HTERT RPE-1 (cell line): ENCODE data around the gene CPO.
"Not testable (repeated sequence)": the region's sequence is repeated elsewhere in the genome, so short reads cannot be mapped to it uniquely, and the experiment has no call there.

Experiments
- in situ Hi-C: fragments of 300-500 bp; cut with MboI; formaldehyde crosslinking; loops from 4 replicates; pipeline ENCODE4 v1.14.3; 2020; ENCODE audit warnings: low sequenced_read_pairs

CPO gene

GRCh38 chr2:206939340-206939739, at the start of gene CPO:
Gene CPO, plus strand, starts transcription at chr2:206939518. Its CDS starts 82 bp downstream, at chr2:206939600.
- in situ Hi-C loops = no loop called here

DNA sequence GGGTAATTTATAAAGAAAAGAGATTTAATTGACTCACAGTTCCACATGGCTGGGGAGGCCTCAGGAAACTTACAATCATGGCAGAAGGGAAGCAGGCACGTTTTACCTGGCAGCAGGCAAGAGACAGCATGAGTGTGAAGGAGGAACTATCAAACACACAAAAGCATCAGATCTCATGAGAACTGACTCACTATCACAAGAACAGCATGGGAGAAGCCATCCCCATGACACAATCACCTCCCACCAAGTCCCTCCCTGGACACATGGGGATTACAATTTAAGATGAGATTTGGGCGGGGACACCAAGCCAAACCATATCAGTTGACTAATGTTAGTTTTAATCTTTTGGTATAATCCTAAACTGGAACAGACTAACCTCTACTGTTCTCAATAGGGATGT, 49.1 kb upstream of the CPO start:
- in situ Hi-C loops = no loop called here

DNA sequence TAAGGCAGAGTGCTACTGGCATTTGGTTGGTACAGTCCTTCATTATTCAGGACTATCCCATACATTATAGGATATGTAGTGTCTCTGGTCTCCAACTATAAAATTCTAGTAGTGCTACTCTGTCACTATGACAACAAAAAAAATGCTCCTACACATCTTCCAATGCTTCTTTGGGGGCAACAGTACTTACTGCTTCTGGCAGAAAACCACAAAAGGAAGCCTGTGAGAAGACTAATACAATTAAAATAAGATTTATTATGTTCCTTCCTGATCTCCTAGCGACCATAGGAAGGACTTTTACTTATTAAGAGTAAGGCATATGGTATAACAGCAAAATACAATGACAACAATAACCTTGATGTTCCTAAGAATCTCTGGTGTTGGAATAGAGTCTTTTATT, 48.4 kb upstream of the CPO start:
- in situ Hi-C loops = no loop called here

- in situ Hi-C loops = no loop called here
These were observed 24.2 kb upstream of the CPO start for GRCh38 chr2:206915121-206915520.

DNA sequence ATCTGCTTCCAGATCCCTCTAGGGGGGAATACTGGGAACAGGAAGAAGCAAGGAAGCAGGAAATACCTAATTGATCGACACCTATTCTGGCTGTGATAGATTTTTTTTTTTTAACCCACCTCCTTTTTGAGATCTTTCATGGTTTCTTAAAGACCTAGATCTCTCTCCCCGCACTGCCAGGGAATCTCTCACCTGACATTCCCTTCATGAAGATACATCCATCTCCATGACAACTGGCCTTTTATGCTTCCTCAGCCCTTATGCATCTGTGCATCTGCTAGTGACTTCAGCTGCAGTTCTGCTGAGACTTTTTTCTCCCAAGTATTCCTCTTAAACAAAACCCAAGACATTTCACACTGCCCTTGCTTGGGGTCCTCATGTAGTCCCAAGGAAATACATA, 21.1 kb upstream of the CPO start:
- in situ Hi-C loops = no loop called here

DNA sequence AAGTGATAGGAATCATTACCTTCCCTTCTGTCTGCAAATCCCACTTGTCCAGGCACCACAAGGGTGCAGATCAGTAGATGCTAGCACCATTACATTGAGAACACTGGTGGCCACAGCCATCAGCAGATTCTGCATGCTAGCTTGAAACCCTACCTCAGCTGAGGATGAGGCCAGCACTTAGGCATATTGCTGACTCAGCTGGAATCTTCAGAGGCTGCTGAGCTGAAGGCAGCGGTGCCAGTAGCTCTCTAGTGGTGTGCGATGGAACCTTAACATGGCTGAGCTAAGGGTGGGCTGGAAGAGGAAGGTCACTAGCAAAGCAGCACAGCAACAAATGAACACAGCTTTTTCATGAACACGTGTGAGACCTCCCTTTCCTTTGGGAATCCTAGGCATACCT, 19.0 kb upstream of the CPO start:
- in situ Hi-C loops = no loop called here

- in situ Hi-C loops = no loop called here
These were observed 18.4 kb upstream of the CPO start for GRCh38 chr2:206920951-206921350.

- in situ Hi-C loops = no loop called here
These were observed 17.8 kb upstream of the CPO start for GRCh38 chr2:206921529-206921928.

DNA sequence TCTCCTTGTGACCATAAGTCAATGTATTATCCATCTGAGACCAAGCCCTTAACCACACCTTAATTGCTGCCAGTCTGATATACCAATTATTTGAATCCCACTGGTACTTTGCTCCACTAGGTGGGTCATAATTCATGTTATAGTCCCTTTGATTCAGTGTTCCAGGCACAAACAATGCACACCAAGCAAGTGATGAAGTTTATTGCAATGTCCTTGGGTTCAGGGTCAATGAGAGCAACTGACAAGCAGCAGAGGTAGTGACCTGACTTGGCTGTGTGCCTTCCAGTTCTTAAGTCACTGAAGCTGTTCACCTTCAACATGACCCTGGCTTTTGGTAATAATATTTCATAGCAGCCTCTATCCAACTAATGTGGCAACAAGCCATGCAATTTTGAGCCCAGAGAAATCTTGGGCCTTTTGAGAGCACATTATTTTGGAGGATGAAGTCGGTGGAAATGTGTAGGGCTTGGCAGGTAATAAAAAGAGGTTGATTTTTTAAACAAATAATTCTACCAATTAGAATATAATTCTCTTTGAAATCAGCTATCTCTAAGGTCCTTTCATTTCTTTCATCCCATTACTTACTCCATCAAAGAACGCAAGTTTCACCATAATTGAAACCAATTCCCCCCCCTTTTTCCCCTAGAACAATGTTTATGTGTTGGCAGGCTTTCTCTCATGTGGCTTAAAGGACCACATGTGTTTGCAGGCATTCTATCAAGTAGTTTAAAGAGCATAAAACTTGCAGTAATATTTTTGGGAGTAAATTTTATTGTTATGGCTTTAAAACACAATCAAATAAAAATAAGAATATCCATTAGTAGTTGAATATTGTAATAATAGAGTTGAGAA, 3.1 kb upstream of the CPO start:
- in situ Hi-C loops = no loop called here

- in situ Hi-C loops = no loop called here
These were observed 2.5 kb upstream of the CPO start for GRCh38 chr2:206936843-206937230.

DNA sequence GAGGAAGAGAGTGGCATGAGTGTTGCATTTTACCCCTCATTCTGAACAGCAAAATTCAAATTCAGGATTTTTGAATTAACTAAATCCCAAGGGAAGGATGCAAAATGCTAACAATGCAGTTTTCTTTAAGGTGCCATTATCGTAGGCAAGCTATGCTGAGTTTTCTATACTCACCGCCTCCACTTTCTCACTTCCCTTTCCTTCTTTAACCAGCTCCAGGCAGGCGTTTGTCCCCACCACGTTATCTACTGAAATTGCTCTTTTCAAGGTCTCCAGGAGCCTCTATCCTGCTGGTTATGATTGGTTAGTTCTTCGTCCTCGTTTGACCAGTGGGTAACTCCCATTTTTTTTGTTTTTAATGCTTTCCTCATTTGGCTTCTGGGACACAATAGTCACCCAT, 1.8 kb upstream of the CPO start:
- in situ Hi-C loops = no loop called here

DNA sequence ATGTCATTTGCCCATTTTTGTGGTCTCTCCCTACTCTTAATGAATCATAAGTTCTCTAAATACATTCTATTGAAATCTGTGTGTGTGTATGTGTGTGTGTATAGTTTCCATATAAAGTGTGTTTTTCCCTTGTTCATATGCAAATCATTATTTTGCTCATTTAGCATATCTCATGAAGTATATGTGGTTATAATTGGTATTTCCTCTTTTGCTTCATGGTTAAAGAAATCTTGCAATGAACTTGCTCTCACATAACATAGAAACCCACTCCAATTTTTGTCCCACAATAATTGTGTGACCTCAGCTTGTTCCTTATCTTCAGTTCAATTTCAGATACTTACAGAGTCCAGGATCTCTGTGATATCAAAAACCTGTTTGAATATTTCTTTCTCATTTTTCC, 1.2 kb downstream of the CPO start:
- in situ Hi-C loops = no loop called here

GRCh38 chr2:206942592-206943478, 3.5 kb downstream of the CPO start:
- in situ Hi-C loops = no loop called here

- in situ Hi-C loops = not testable (repeated sequence)
These were observed 14.1 kb downstream of the CPO start for GRCh38 chr2:206953404-206953803.

DNA sequence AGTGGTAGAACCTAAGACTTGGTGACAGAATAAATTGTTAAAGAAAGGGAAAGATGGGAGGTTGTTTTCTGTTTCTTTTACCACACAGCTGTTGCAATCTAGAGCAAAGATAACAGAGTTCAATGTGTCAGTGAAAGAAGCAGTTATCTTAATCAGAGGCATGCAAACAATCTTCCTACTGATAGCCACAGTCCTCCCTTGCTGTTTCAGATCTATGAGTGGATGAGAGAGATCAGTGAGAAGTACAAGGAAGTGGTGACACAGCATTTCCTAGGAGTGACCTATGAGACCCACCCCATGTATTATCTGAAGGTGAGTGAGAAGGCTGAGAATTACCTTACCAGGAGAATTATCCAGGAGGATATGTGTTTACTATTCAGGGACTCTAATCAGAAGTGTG, 15.9 kb downstream of the CPO start:
- in situ Hi-C loops = no loop called here

DNA sequence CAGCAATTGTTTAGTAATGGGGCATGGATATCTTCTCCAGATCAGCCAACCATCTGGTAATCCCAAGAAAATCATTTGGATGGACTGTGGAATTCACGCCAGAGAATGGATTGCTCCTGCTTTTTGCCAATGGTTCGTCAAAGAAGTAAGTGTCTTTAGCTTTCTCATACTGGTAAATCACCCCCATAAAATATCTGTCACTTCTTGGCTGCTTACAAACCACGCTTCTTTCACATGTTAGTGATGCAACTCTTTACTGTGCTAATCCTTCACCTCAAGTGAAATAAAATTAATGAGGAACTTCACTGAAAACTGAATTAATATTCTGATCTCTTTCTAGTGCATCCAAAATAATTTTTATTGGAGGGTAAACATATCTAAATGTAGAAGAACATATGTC, 18.9 kb downstream of the CPO start:
- in situ Hi-C loops = no loop called here

DNA sequence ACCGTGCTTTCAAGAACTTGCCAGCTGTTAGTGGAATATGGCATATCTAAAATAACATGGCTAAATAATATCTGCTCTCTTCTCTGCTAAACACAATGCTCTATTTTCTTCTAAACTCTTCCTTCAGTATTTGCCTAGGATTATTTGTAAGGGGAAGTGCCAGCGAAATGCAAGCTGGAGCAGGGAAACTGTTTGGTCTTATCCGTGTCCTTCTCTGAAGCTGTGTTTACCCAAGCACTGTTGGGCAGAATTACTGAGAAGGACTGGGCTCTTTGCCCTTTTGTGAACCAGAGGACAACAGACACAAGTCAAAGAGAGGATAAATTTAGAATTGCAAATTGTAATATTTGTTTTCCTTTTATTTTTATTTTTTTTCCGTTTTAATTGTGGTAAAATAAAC, 23.6 kb downstream of the CPO start:
- in situ Hi-C loops = no loop called here

DNA sequence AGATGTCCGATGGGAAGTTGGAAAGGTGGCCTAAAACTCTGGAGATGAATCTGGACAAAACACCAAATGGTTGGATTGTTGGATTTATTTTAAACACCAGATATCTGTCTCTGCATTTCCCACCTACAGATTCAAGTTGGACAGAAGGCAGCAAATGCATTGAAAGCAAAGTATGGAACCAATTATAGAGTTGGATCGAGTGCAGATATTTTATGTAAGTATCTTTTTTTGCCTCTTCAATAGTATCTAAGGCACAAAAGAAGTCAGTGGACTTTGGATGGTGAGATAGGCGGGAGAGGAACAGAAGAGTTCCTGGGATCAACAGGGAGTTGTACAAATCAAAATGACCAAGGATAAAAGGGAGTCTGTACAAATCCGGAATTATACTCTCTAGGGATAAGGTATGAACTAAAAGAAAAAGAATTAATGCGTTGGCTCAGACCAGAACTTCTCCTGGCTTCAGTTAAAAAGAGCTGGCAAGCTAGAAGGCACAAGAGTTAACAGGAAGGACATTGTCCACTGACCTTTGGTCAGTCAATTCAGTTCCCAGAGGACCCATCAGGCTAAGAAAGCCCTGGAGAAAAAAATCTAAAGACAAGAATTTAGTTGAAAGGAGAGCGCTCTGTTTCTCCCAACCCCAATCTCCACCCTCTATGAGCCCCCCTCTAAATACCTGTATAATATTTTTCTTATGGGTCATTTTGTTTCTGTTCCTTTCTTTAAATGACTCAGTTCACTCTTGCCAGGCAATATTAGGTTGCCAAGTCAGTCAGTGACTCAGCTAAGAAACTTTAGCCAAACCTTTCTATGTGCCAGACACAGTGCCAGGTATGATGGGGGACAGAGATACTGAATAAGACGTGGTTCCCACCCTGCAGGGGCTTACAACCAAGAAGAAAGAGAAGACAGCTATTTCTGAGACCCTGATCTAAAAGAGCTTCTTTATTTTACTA, 29.1 kb downstream of the CPO start:
- in situ Hi-C loops = no loop called here

DNA sequence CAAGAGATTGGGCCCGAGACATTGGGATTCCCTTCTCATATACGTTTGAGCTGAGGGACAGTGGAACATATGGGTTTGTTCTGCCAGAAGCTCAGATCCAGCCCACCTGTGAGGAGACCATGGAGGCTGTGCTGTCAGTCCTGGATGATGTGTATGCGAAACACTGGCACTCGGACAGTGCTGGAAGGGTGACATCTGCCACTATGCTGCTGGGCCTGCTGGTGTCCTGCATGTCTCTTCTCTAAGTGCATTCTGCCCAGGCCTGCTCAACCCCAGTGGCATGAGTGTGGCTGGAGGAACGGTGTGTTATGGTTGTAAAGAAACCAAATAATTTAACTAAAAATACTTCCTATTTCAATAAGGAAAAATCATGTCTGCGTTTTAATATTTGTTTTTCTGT, 29.9 kb downstream of the CPO start:
- in situ Hi-C loops = no loop called here

DNA sequence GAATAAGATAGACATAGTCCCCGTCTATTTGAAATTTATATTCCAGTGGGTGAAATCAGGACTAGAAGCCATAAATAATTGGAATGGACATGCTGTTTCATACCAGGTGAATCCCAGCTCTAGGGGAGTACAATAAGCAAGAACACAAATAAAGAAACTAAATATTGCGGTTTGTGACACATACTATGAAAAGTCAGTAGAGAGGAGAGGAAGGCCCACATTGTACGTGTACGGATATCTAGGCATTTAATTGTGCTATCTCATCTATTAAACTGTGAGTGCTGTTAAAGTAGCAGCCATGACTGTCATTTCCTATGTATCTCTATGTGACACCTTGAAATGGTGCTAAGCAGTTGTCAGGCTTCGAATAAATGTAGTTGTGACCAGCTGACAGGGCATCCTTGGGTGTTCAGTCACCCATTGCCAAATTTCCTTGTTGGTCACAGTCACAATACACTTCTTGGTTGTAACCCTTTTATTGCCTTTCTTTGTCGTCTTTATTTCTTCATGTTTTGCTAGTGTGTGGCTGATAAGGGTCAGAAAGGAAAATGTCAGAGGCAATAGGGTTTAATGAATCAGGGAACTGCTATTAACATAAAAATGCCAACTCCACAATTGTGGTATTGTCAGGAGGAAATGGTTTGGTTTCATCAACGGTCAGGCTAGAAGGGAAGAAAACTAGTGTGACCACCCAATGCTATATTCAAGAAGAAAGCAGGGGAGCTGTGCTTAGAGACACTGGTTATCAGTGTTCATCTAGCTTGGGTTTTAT, 31.5 kb downstream of the CPO start:
- in situ Hi-C loops = no loop called here
